Liver (tissue), 9 donors: Measurements from ENCODE around the gene ZSCAN30. TPM values are rescaled to one million over a fixed set of nuclear protein-coding genes. Genes with fewer than 3 reads are reported as not detected.

Experiments used
- DNase-seq: peaks from one replicate; pipeline ENCODE4 v3.0.0-alpha.2; 2017; ENCODE audit warnings: low spot score
- H3K27ac ChIP-seq, 2 donors: one replicate each; pipeline ENCODE4 v1.7.0; 2013; ENCODE audit warnings: inconsistent platforms in 2 of 2, low read length in 2 of 2, control low read depth in 1 of 2, low read depth in 1 of 2, mild to moderate bottlenecking in 1 of 2
- H3K27me3 ChIP-seq, 4 donors: one replicate each; pipeline versions ENCODE4 v1.6.1 to v1.7.0; 2013; ENCODE audit warnings: low read length in 3 of 4, inconsistent platforms in 1 of 4, mild to moderate bottlenecking in 1 of 4, moderate library complexity in 1 of 4; ENCODE audit not compliant: control insufficient read depth in 4 of 4, insufficient read depth in 4 of 4
- H3K36me3 ChIP-seq, 4 donors: one replicate each; pipeline versions ENCODE4 v1.6.1 to v1.7.0; 2013; ENCODE audit warnings: low read length in 3 of 4, mild to moderate bottlenecking in 3 of 4, low read depth in 1 of 4, moderate library complexity in 1 of 4; ENCODE audit not compliant: control insufficient read depth in 4 of 4, insufficient read depth in 3 of 4
- H3K4me1 ChIP-seq, 4 donors: one replicate each; pipeline versions ENCODE4 v1.6.1 to v1.7.0; 2013; ENCODE audit warnings: low read length in 3 of 4, mild to moderate bottlenecking in 3 of 4, moderate library complexity in 1 of 4; ENCODE audit not compliant: control insufficient read depth in 4 of 4, insufficient read depth in 4 of 4
- H3K4me3 ChIP-seq, 3 donors: one replicate each; pipeline versions ENCODE4 v1.6.1 to v1.7.0; 2013; ENCODE audit warnings: low read length in 3 of 3, control low read depth in 1 of 3, low read depth in 1 of 3, mild to moderate bottlenecking in 1 of 3
- H3K9ac ChIP-seq, 2 donors: one replicate each; pipeline ENCODE4 v1.7.0; 2013; ENCODE audit warnings: low read length in 2 of 2, mild to moderate bottlenecking in 2 of 2, moderate library complexity in 2 of 2, control low read depth in 1 of 2, low read depth in 1 of 2
- H3K9me3 ChIP-seq, 4 donors: one replicate each; pipeline versions ENCODE4 v1.6.1 to v1.7.0; 2013; ENCODE audit warnings: low read length in 3 of 4; ENCODE audit not compliant: control insufficient read depth in 4 of 4
- ATF3 ChIP-seq: IDR thresholded peaks from 2 replicates; pipeline ENCODE4 v1.6.1; 2016; ENCODE audit warnings: antibody characterized with exemption
- CTCF ChIP-seq: fragments of 150-350 bp; IDR thresholded peaks from 2 replicates; pipeline ENCODE4 v1.5.1; 2017; ENCODE audit warnings: improper control_type of control experiment, low read depth, low read length; ENCODE audit not compliant: missing input control
- FOXA1 ChIP-seq: IDR thresholded peaks from 2 replicates; pipeline ENCODE4 v1.6.1; 2016; ENCODE audit warnings: antibody characterized with exemption
- FOXA2 ChIP-seq: IDR thresholded peaks from 2 replicates; pipeline ENCODE4 v1.6.1; 2016; ENCODE audit warnings: antibody characterized with exemption
- GABPA ChIP-seq, 2 donors: IDR thresholded peaks in 1 of 2; conservative IDR thresholded peaks in 1 of 2; 2 replicates each; pipeline ENCODE4 v1.6.1; 2016; ENCODE audit warnings: antibody characterized with exemption in 2 of 2, mild to moderate bottlenecking in 1 of 2, moderate library complexity in 1 of 2
- HNF4A ChIP-seq, 2 donors: conservative IDR thresholded peaks; 2 replicates each; pipeline ENCODE4 v1.6.1; 2016; ENCODE audit warnings: antibody characterized with exemption in 2 of 2, mild to moderate bottlenecking in 2 of 2
- HNF4G ChIP-seq: IDR thresholded peaks from 2 replicates; pipeline ENCODE4 v1.6.1; 2016; ENCODE audit warnings: antibody characterized with exemption
- JUND ChIP-seq, 2 donors: IDR thresholded peaks; 2 replicates each; pipeline ENCODE4 v1.6.1; 2016; ENCODE audit warnings: antibody characterized with exemption in 2 of 2
- MAX ChIP-seq: IDR thresholded peaks from 2 replicates; pipeline ENCODE4 v1.6.1; 2016; ENCODE audit warnings: antibody characterized with exemption
- NR2F2 ChIP-seq: IDR thresholded peaks from 2 replicates; pipeline ENCODE4 v1.6.1; 2016; ENCODE audit warnings: antibody characterized with exemption
- RAD21 ChIP-seq, 2 donors: IDR thresholded peaks; 2 replicates each; pipeline ENCODE4 v1.6.1; 2016; ENCODE audit warnings: antibody characterized with exemption in 2 of 2, mild to moderate bottlenecking in 2 of 2
- REST ChIP-seq: IDR thresholded peaks from 2 replicates; pipeline ENCODE4 v1.6.1; 2016; ENCODE audit warnings: antibody characterized with exemption, mild to moderate bottlenecking
- RXRA ChIP-seq, 2 donors: IDR thresholded peaks; 2 replicates each; pipeline ENCODE4 v1.6.1; 2017 to 2018; ENCODE audit warnings: antibody characterized with exemption in 2 of 2, mild to moderate bottlenecking in 1 of 2
- SP1 ChIP-seq: IDR thresholded peaks from 2 replicates; pipeline ENCODE4 v1.6.1; 2018; ENCODE audit warnings: antibody characterized with exemption, mild to moderate bottlenecking
- YY1 ChIP-seq: IDR thresholded peaks from 2 replicates; pipeline ENCODE4 v1.6.1; 2016; ENCODE audit warnings: antibody characterized with exemption, mild to moderate bottlenecking
- WGBS: extraction: QIAGEN DNeasy Blood & Tissue Kit; methylation state at CpG from one replicate; pipeline ENCODE4 v1.1.7; 2013; 5-methylcytosine and 5-hydroxymethylcytosine counted together
- polyA plus RNA-seq, 2 donors: library from polyadenylated mRNA; stranded (reverse) in 1 of 2; unstranded in 1 of 2; fragments of 200-250 nt in 1 of 2; fragments of >200 nt in 1 of 2; fragmentation: Nextera tagmentation in 1 of 2; extraction: Ambion mirVana in 1 of 2; gene quantifications; one replicate each; pipeline versions ENCODE4 v1.2.1 to v1.2.3, GENCODE V29; 2013 to 2015
- total RNA-seq, 2 donors: library from RNA; depleted of rRNA; stranded (reverse); fragments of >200 nt; gene quantifications; one replicate each; pipeline ENCODE4 v1.2.3, GENCODE V29; 2014
- donor health status: healthy.
- donor health status: healthy.
- donor health status: healthy.
- donor health status: healthy.
- donor health status: healthy.

ZSCAN30 gene
- total and polyA plus RNA-seq, 4 donors, result 2.3 to 10.4 (median 5.6) TPM

- no peak for TF ChIP-seq REST
Measured at GRCh38 chr18:35264409-35264808, 25.6 kb downstream of the ZSCAN30 start (continued).

- 96% methylated on average over 3 of the region's 3 CpGs for WGBS
- Histone ChIP-seq H3K27ac (no peak overlapping the region), H3K27me3 (no peaks in the 10 kb centered on the region), H3K9ac (no peak overlapping the region), H3K4me3 (no peak overlapping the region), H3K36me3 (peaks cover 0 to 47% (median 37%) of the 10 kb centered on the region in 4 donors), H3K4me1 (no peaks in the 10 kb centered on the region), H3K9me3 (peaks cover 18 to 39% (median 32%) of the 10 kb centered on the region in 4 donors)
- no peak for TF ChIP-seq CTCF
- TF ChIP-seq NR2F2, result no peak
- no peak for TF ChIP-seq HNF4G
- TF ChIP-seq REST, result no peak
- TF ChIP-seq ATF3, result no peak
- no peak for TF ChIP-seq MAX
- no peak for TF ChIP-seq GABPA (IDR thresholded peaks at IDR 0.05 in 1 of 2, conservative IDR thresholded peaks at IDR 0.05 in 1 of 2)
- no peak for TF ChIP-seq SP1
- TF ChIP-seq RAD21 (IDR thresholded peaks at IDR 0.05), result no peak
- TF ChIP-seq HNF4A (conservative IDR thresholded peaks at IDR 0.05), result no peak
- no peak for TF ChIP-seq YY1
- TF ChIP-seq JUND (IDR thresholded peaks at IDR 0.05), result no peak
- no peak for TF ChIP-seq FOXA1
- TF ChIP-seq FOXA2, result no peak
- no peak for TF ChIP-seq RXRA (IDR thresholded peaks at IDR 0.05)
- no peak for DNase-seq
Measured at GRCh38 chr18:35256947-35257346, 33.1 kb downstream of the ZSCAN30 start.
